Chondrocyte (in vitro differentiated cells): ENCODE results near the gene CHTF18. TPM values are rescaled to one million over a fixed set of nuclear protein-coding genes. Genes with fewer than 3 reads are reported as not detected.

Experiments
- DNase-seq: peaks from one replicate; pipeline ENCODE4 v3.0.0; 2021; ENCODE audit warnings: mixed read lengths, low spot score
- H3K27ac Mint-ChIP-seq: one replicate; pipeline ENCODE4 v1.8.0; 2021; ENCODE audit warnings: mild to moderate bottlenecking, moderate library complexity, mixed read lengths; ENCODE audit not compliant: unreplicated experiment
- H3K27me3 Mint-ChIP-seq: 2 replicates; pipeline ENCODE4 v1.8.0; 2021; ENCODE audit warnings: low read depth, mixed read lengths
- H3K36me3 Mint-ChIP-seq: 2 replicates; pipeline ENCODE4 v1.8.0; 2021; ENCODE audit warnings: low read depth, mixed read lengths
- H3K4me1 Mint-ChIP-seq: 2 replicates; pipeline ENCODE4 v1.8.0; 2021; ENCODE audit warnings: low read depth, mild to moderate bottlenecking, mixed read lengths
- H3K4me3 Mint-ChIP-seq: one replicate; pipeline ENCODE4 v1.8.0; 2021; ENCODE audit warnings: mild to moderate bottlenecking, moderate library complexity, mixed read lengths; ENCODE audit not compliant: unreplicated experiment
- H3K9me3 Mint-ChIP-seq: 2 replicates; pipeline ENCODE4 v1.8.0; 2021; ENCODE audit warnings: low read depth, mixed read lengths
- total RNA-seq: library from RNA; stranded (reverse); gene quantifications from 3 replicates; pipeline ENCODE4 v1.2.1, GENCODE V29; 2021
- TF ChIP-seq, protein P1 (sequence below): fragments of 200-600 bp; sonication (generic); IDR thresholded peaks from 2 replicates; pipeline ENCODE4 v1.5.0; 2021; ENCODE audit warnings: antibody characterized with exemption, mild to moderate bottlenecking, moderate library complexity

The CHTF18 gene
- total RNA-seq, 1 donor from 2014 or later = 12.8 TPM

GRCh38 chr16:764848-765487, 23.5 kb upstream of the CHTF18 start:
- no peak overlapping the region for H3K27ac Mint-ChIP-seq
- peaks cover 1% of the 10 kb centered on the region for H3K27me3 Mint-ChIP-seq
- TF ChIP-seq, protein P1, sequence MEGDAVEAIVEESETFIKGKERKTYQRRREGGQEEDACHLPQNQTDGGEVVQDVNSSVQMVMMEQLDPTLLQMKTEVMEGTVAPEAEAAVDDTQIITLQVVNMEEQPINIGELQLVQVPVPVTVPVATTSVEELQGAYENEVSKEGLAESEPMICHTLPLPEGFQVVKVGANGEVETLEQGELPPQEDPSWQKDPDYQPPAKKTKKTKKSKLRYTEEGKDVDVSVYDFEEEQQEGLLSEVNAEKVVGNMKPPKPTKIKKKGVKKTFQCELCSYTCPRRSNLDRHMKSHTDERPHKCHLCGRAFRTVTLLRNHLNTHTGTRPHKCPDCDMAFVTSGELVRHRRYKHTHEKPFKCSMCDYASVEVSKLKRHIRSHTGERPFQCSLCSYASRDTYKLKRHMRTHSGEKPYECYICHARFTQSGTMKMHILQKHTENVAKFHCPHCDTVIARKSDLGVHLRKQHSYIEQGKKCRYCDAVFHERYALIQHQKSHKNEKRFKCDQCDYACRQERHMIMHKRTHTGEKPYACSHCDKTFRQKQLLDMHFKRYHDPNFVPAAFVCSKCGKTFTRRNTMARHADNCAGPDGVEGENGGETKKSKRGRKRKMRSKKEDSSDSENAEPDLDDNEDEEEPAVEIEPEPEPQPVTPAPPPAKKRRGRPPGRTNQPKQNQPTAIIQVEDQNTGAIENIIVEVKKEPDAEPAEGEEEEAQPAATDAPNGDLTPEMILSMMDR = no peak
- no peaks in the 10 kb centered on the region for H3K4me1 Mint-ChIP-seq
- DNase-seq = peak; percentile 91
- H3K4me3 Mint-ChIP-seq = no peak overlapping the region
- no peaks in the 10 kb centered on the region for H3K36me3 Mint-ChIP-seq
- no peaks in the 10 kb centered on the region for H3K9me3 Mint-ChIP-seq

- no peaks in the 10 kb centered on the region for H3K4me1 Mint-ChIP-seq
- no peaks in the 10 kb centered on the region for H3K36me3 Mint-ChIP-seq
- DNase-seq = no peak
- TF ChIP-seq, protein P1 = no peak
- no peak overlapping the region for H3K27ac Mint-ChIP-seq
- no peaks in the 10 kb centered on the region for H3K9me3 Mint-ChIP-seq
- peaks cover 1% of the 10 kb centered on the region for H3K27me3 Mint-ChIP-seq
- no peak overlapping the region for H3K4me3 Mint-ChIP-seq
Measured at GRCh38 chr16:765488-765865, 22.9 kb upstream of the CHTF18 start.

DNA sequence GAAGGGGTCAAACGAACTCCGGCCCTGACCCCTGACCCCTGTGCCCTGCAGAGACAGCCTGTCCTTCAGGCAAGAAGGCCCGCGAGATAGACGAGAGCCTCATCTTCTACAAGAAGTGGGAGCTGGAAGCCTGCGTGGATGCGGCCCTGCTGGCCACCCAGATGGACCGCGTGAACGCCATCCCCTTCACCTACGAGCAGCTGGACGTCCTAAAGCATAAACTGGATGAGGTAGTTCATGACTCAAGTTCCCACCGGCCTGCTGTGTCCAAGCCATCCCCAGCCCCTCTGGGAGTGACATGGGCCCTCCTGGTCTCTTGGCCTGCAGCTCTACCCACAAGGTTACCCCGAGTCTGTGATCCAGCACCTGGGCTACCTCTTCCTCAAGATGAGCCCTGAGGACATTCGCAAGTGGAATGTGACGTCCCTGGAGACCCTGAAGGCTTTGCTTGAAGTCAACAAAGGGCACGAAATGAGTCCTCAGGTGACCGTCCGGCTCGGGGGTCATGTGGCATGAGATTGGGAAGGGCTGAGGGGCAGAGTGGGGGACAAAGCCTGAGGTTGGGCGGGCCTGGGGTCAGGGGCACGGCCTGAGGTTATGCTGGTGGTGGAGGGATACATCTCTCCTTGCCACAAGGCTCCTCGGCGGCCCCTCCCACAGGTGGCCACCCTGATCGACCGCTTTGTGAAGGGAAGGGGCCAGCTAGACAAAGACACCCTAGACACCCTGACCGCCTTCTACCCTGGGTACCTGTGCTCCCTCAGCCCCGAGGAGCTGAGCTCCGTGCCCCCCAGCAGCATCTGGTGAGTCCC, 22.2 kb upstream of the CHTF18 start:
- no peak overlapping the region for H3K4me3 Mint-ChIP-seq
- TF ChIP-seq, protein P1 = no peak
- peak; percentile 78 for DNase-seq
- no peaks in the 10 kb centered on the region for H3K36me3 Mint-ChIP-seq
- no peaks in the 10 kb centered on the region for H3K9me3 Mint-ChIP-seq
- no peaks in the 10 kb centered on the region for H3K4me1 Mint-ChIP-seq
- H3K27me3 Mint-ChIP-seq = peaks cover 1% of the 10 kb centered on the region
- no peak overlapping the region for H3K27ac Mint-ChIP-seq

DNA sequence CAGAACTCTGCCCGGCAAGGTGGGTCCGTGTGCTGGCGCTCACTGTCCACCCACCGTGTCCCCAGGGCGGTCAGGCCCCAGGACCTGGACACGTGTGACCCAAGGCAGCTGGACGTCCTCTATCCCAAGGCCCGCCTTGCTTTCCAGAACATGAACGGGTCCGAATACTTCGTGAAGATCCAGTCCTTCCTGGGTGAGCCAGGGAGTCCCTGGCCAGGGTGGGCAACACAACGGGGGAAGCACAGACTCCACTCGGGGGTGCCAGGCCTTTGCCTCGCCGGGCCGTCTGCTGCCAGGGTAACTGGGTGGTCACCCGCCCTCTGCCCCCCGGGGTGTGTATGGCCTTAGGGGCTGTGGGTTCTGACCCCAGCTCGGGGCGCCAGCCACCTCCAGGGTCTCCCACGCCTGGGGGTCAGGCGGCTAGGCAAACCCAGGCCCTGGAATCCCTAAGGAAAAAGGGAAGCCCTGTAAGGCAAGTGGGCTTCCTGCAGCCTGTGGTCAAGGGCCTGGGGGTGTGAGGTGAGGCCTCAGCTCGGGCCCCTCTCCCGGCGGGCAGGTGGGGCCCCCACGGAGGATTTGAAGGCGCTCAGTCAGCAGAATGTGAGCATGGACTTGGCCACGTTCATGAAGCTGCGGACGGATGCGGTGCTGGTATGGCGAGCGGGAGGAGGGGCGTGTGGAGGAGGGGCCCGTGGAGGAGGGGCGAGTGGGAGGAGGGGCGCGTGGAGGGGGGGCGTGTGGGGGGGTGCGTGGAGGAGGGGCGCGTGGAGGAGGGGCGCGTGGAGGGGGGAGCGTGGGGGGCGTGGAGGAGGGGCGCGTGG, 21.4 kb upstream of the CHTF18 start:
- peak; percentile 93 for DNase-seq
- H3K27ac Mint-ChIP-seq = no peak overlapping the region
- no peak overlapping the region for H3K4me3 Mint-ChIP-seq
- no peaks in the 10 kb centered on the region for H3K9me3 Mint-ChIP-seq
- peaks cover 1% of the 10 kb centered on the region for H3K27me3 Mint-ChIP-seq
- TF ChIP-seq, protein P1 = no peak
- no peaks in the 10 kb centered on the region for H3K4me1 Mint-ChIP-seq
- H3K36me3 Mint-ChIP-seq = no peaks in the 10 kb centered on the region

DNA sequence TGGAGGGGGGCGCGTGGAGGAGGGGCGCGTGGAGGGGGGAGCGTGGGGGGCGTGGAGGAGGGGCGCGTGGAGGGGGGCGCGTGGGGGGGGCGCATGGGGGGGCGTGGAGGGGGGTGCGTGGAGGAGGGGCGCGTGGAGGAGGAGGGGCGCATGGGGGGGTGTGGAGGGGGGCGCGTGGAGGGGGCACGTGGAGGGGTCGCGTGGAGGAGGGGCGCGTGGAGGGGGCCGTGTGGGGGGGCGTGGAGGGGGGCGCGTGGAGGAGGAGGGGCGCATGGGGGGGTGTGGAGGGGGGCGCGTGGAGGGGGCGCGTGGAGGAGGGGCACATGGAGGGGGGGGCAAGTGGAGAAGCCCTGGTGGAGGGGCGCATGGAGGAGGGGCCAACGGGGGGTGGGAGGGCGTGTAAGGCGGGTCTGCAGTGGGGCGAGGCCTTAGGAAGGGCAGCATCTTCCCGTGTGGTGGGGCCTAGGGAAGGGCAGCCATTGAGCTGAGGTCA, 20.6 kb upstream of the CHTF18 start:
- TF ChIP-seq, protein P1 = no peak
- Mint-ChIP-seq H3K27ac (no peak overlapping the region), H3K36me3 (no peaks in the 10 kb centered on the region), H3K4me1 (no peaks in the 10 kb centered on the region), H3K27me3 (peaks cover 1% of the 10 kb centered on the region), H3K9me3 (no peaks in the 10 kb centered on the region), H3K4me3 (no peak overlapping the region)
- DNase-seq = no peak
